ENCODE measurements around the gene ADAMTS19.

ADAMTS19 gene

GRCh38 chr5:129771058-129771838, 311.1 kb downstream of the ADAMTS19 start:
- DNase-seq: no peak

DNA sequence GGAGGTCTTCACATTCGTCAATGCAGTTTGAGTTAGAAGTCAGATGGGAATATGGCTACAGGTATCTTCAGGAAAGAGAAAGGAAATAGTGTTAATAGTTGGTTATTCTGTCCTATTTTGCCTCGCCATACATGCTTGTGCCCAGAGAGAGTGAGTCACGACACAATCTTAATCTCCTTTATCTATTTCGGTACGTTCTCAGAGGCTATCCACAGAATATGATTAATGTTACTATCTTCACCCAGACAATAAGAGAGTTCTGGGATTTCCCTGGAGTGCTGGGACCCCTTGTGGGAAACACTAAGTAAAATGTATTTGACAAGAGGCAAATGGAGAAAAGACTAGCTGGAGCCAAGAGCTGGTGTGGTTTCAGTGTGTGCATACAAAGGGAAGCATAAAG, 313.3 kb downstream of the ADAMTS19 start:
- no peak for DNase-seq

GRCh38 chr5:129781594-129781993, 321.5 kb downstream of the ADAMTS19 start:
- no peak for DNase-seq

All from activated gamma-delta T cell (primary cell).